ENCODE measurements around the gene COL16A1. TPM values are rescaled to one million over a fixed set of nuclear protein-coding genes. Genes with fewer than 3 reads are reported as not detected.

COL16A1 gene
- total RNA-seq, 4 donors from 2014 or later: 147 to 311 (median 212) TPM

- no peak for TF ChIP-seq EP300 (IDR thresholded peaks at IDR 0.05)
- TF ChIP-seq POLR2A (IDR thresholded peaks at IDR 0.05): no peak
- TF ChIP-seq CTCF (IDR thresholded peaks at IDR 0.05): no peak
- DNase-seq (ENCODE audit: low spot score in 2 of 2): no peak
- no peaks in the 10 kb centered on the region for H3K27me3 ChIP-seq
- H3K36me3 ChIP-seq: peaks cover 0 to 22% (median 0%) of the 10 kb centered on the region in 3 donors
- no peaks in the 10 kb centered on the region for H3K9me3 ChIP-seq
- WGBS, 2 donors: 62 to 71% methylated on average over 2 to 3 of the region's 5 CpGs
- H3K4me3 ChIP-seq: no peak overlapping the region
- peak overlapping the region; percentile 69 to 90 (median 82) for H3K27ac ChIP-seq
- peaks cover 4 to 71% (median 45%) of the 10 kb centered on the region in 4 donors for H3K4me1 ChIP-seq
Measured at GRCh38 chr1:31695327-31695726, 8.5 kb downstream of the COL16A1 start.

GRCh38 chr1:31694964-31695313, 8.9 kb downstream of the COL16A1 start:
- TF ChIP-seq CTCF (IDR thresholded peaks at IDR 0.05) (no peak), POLR2A (IDR thresholded peaks at IDR 0.05) (no peak), EP300 (IDR thresholded peaks at IDR 0.05) (no peak)
- no peak for DNase-seq (ENCODE audit: low spot score in 2 of 2)
- no peaks in the 10 kb centered on the region for H3K27me3 ChIP-seq
- H3K36me3 ChIP-seq: peaks cover 0 to 26% (median 0%) of the 10 kb centered on the region in 3 donors
- WGBS, 2 donors: 46 to 49% methylated on average over 8 of the region's 8 CpGs
- H3K27ac ChIP-seq: peak overlapping the region; percentile 69 to 90 (median 82)
- no peaks in the 10 kb centered on the region for H3K9me3 ChIP-seq
- no peak overlapping the region for H3K4me3 ChIP-seq
- peaks cover 0 to 67% (median 41%) of the 10 kb centered on the region in 4 donors for H3K4me1 ChIP-seq

GRCh38 chr1:31694069-31694963, 9.5 kb downstream of the COL16A1 start:
- Histone ChIP-seq H3K4me3 (no peak overlapping the region), H3K9me3 (no peaks in the 10 kb centered on the region), H3K27ac (peak overlapping the region; percentile 57 to 90 (median 82)), H3K36me3 (peaks cover 0 to 32% (median 0%) of the 10 kb centered on the region in 3 donors), H3K27me3 (no peaks in the 10 kb centered on the region), H3K4me1 (peaks cover 0 to 61% (median 35%) of the 10 kb centered on the region in 4 donors)
- no peak for DNase-seq (ENCODE audit: low spot score in 2 of 2)
- no peak for TF ChIP-seq POLR2A (IDR thresholded peaks at IDR 0.05)
- TF ChIP-seq EP300 (IDR thresholded peaks at IDR 0.05): no peak
- peak in 1 of 5 experiments; percentile 12 for TF ChIP-seq CTCF (IDR thresholded peaks at IDR 0.05)
- 54 to 60% methylated on average over 10 to 12 of the region's 12 CpGs for WGBS, 2 donors

- WGBS, 2 donors: 78 to 79% methylated on average over 9 to 10 of the region's 10 CpGs
- H3K36me3 ChIP-seq: peaks cover 0 to 43% (median 0%) of the 10 kb centered on the region in 3 donors
- no peak for DNase-seq (ENCODE audit: low spot score in 2 of 2)
- peaks cover 0 to 50% (median 27%) of the 10 kb centered on the region in 4 donors for H3K4me1 ChIP-seq
- no peaks in the 10 kb centered on the region for H3K27me3 ChIP-seq
- H3K9me3 ChIP-seq: no peaks in the 10 kb centered on the region
- TF ChIP-seq CTCF (IDR thresholded peaks at IDR 0.05) (no peak), EP300 (IDR thresholded peaks at IDR 0.05) (no peak), POLR2A (IDR thresholded peaks at IDR 0.05) (no peak)
- no peak overlapping the region for H3K4me3 ChIP-seq
- peak overlapping the region in 1 of 4 donors; percentile 86 for H3K27ac ChIP-seq
Measured at GRCh38 chr1:31693231-31693630, 10.6 kb downstream of the COL16A1 start.

- H3K36me3 ChIP-seq: peaks cover 0 to 47% (median 0%) of the 10 kb centered on the region in 3 donors
- no peaks in the 10 kb centered on the region for H3K27me3 ChIP-seq
- no peak overlapping the region for H3K4me3 ChIP-seq
- no peaks in the 10 kb centered on the region for H3K9me3 ChIP-seq
- 74 to 81% methylated on average over 6 to 11 of the region's 11 CpGs for WGBS, 2 donors
- no peak for DNase-seq (ENCODE audit: low spot score in 2 of 2)
- no peak for TF ChIP-seq POLR2A (IDR thresholded peaks at IDR 0.05)
- TF ChIP-seq EP300 (IDR thresholded peaks at IDR 0.05): no peak
- no peak for TF ChIP-seq CTCF (IDR thresholded peaks at IDR 0.05)
- H3K27ac ChIP-seq: peak overlapping the region in 2 of 4 donors; percentile 19 to 86
- H3K4me1 ChIP-seq: peaks cover 0 to 37% (median 20%) of the 10 kb centered on the region in 4 donors
Measured at GRCh38 chr1:31691951-31692350, 11.9 kb downstream of the COL16A1 start.

Measured in tibial nerve (tissue), 4 donors.